OCI-LY7 (cell line): ENCODE results near the gene SCN4B. TPM values are rescaled to one million over a fixed set of nuclear protein-coding genes. Genes with fewer than 3 reads are reported as not detected.

Experiments
- BruUV-seq: library from RNA; stranded (reverse); fragments of 400-500 nt; replicated peaks from 2 replicates; lab custom pipeline; 2021; lab: Mats Ljungman, UMichigan
- CTCF ChIA-PET: fragments of 300-600 bp; sonication (Branson Sonifier 250); formaldehyde crosslinking; loops from one replicate; lab custom pipeline; 2022; ENCODE audit warnings: antibody characterized with exemption; ENCODE audit not compliant: unreplicated experiment; lab: Charles Lee
- POLR2A ChIA-PET: fragments of 300-600 bp; sonication (Branson Sonifier 250); formaldehyde crosslinking; loops from one replicate; lab custom pipeline; 2022; ENCODE audit warnings: antibody characterized with exemption; lab: Charles Lee
- DNase-seq: peaks from one replicate; pipeline ENCODE4 v3.0.0-alpha.2; 2015; ENCODE audit warnings: low spot score
- H2AFZ ChIP-seq: fragments of 200-600 bp; sonication (generic), shearing (Covaris generic); 2 replicates; pipeline ENCODE4 v1.6.1; 2014; ENCODE audit warnings: mild to moderate bottlenecking, antibody characterized with exemption, low read length, moderate library complexity
- H3K27ac ChIP-seq: fragments of 200-600 bp; sonication (generic); 2 replicates; pipeline ENCODE4 v1.5.1; 2014; ENCODE audit warnings: mixed run types, low read depth, mild to moderate bottlenecking, moderate library complexity, low read length, inconsistent platforms; ENCODE audit not compliant: poor library complexity, severe bottlenecking
- H3K36me3 ChIP-seq: fragments of 200-600 bp; sonication (generic); 2 replicates; pipeline ENCODE4 v1.6.1; 2014; ENCODE audit warnings: mild to moderate bottlenecking, antibody characterized with exemption, low read length, moderate library complexity, mixed read lengths; ENCODE audit not compliant: insufficient read depth
- H3K4me1 ChIP-seq: fragments of 200-600 bp; sonication (generic); 2 replicates; pipeline ENCODE4 v1.5.1; 2014; ENCODE audit warnings: mild to moderate bottlenecking, low read length; ENCODE audit not compliant: insufficient read depth, poor library complexity, severe bottlenecking
- H3K4me2 ChIP-seq: fragments of 200-600 bp; sonication (generic); 2 replicates; pipeline ENCODE4 v1.6.1; 2014; ENCODE audit warnings: mild to moderate bottlenecking, low read length
- H3K4me3 ChIP-seq: fragments of 200-600 bp; sonication (generic); 2 replicates; pipeline ENCODE4 v1.5.1; 2014; ENCODE audit warnings: mild to moderate bottlenecking, low read depth, low read length; ENCODE audit not compliant: poor library complexity, severe bottlenecking
- H3K79me2 ChIP-seq: fragments of 200-600 bp; sonication (generic); 2 replicates; pipeline ENCODE4 v1.6.1; 2016; ENCODE audit warnings: low read depth, mild to moderate bottlenecking, low read length, moderate library complexity, mixed read lengths; ENCODE audit not compliant: insufficient read depth
- H3K9me2 ChIP-seq: fragments of 200-600 bp; sonication (generic); 2 replicates; pipeline ENCODE4 v1.6.1; 2016; ENCODE audit warnings: mild to moderate bottlenecking, low read length, mixed read lengths; ENCODE audit not compliant: insufficient read depth
- H3K9me3 ChIP-seq: fragments of 200-600 bp; sonication (generic); 2 replicates; pipeline ENCODE4 v1.6.1; 2014; ENCODE audit warnings: mild to moderate bottlenecking, mixed run types, low read length, mixed read lengths
- H4K20me1 ChIP-seq: fragments of 200-600 bp; sonication (generic); 2 replicates; pipeline ENCODE4 v1.6.1; 2014; ENCODE audit warnings: mild to moderate bottlenecking, antibody characterized with exemption, low read length, moderate library complexity, mixed read lengths; ENCODE audit not compliant: insufficient read depth
- CTCF ChIP-seq: fragments of 200-600 bp; sonication (generic); conservative IDR thresholded peaks from 2 replicates; pipeline ENCODE4 v1.5.1; 2014; ENCODE audit warnings: mild to moderate bottlenecking, antibody characterized with exemption, low read length, moderate library complexity, mixed read lengths
- EZH2phosphoT487 ChIP-seq: fragments of 200-600 bp; sonication (generic); IDR thresholded peaks from 2 replicates; pipeline ENCODE4 v1.6.1; 2018; ENCODE audit warnings: low read depth, borderline replicate concordance, mild to moderate bottlenecking, mixed run types, antibody characterized with exemption, low read length, moderate library complexity, mixed read lengths
- intact Hi-C: fragments of 100-400 bp; cut with micrococcal nuclease; formaldehyde crosslinking; loops from one replicate; pipeline ENCODE4 v1.10.0; 2022; ENCODE audit not compliant: unreplicated experiment
- total RNA-seq, 2 experiments: library from RNA; depleted of rRNA in 1 of 2; stranded (reverse); fragments of >200 nt in 1 of 2; shearing (Covaris generic) in 1 of 2; gene quantifications; 2 replicates each; pipeline ENCODE4 v1.2.3, GENCODE V29; 2014 to 2022

SCN4B gene
- total RNA-seq, 2 experiments from 2014 or later: not detected

GRCh38 chr11:118153976-118154375 lies 1.4 kb upstream of the SCN4B start:
- no peak for DNase-seq
- Histone ChIP-seq H3K4me3 (no peak overlapping the region), H3K27ac (no peak overlapping the region), H3K36me3 (no peaks in the 10 kb centered on the region), H3K4me1 (no peaks in the 10 kb centered on the region), H3K79me2 (no peaks in the 10 kb centered on the region), H3K4me2 (no peak overlapping the region), H3K9me2 (no peaks in the 10 kb centered on the region), H2AFZ (no peak overlapping the region), H4K20me1 (no peaks in the 10 kb centered on the region), H3K9me3 (no peaks in the 10 kb centered on the region)
- ChIA-PET CTCF (no interaction called here), POLR2A (no interaction called here)
- TF ChIP-seq CTCF (no peak), EZH2phosphoT487 (no peak)
- intact Hi-C loops: no loop called here
- no TSS peak for BruUV-seq

- ChIA-PET POLR2A (no interaction called here), CTCF (no interaction called here)
- intact Hi-C loops: no loop called here
- H3K4me1 ChIP-seq: no peaks in the 10 kb centered on the region
- H2AFZ ChIP-seq: no peak overlapping the region
- BruUV-seq: no TSS peak
- no peaks in the 10 kb centered on the region for H4K20me1 ChIP-seq
- H3K79me2 ChIP-seq: no peaks in the 10 kb centered on the region
- H3K9me3 ChIP-seq: no peaks in the 10 kb centered on the region
- TF ChIP-seq EZH2phosphoT487: no peak
- no peak for TF ChIP-seq CTCF
- H3K9me2 ChIP-seq: no peaks in the 10 kb centered on the region
- H3K4me2 ChIP-seq: no peak overlapping the region
- H3K4me3 ChIP-seq: no peak overlapping the region
- DNase-seq: no peak
- no peaks in the 10 kb centered on the region for H3K36me3 ChIP-seq
- no peak overlapping the region for H3K27ac ChIP-seq
Measured at GRCh38 chr11:118153516-118153915, 893 bp upstream of the SCN4B start.

GRCh38 chr11:118152020-118152551 lies 537 bp downstream of the SCN4B start:
- Histone ChIP-seq H3K27ac (no peak overlapping the region), H3K9me2 (no peaks in the 10 kb centered on the region), H3K9me3 (no peaks in the 10 kb centered on the region), H3K4me3 (no peak overlapping the region), H2AFZ (no peak overlapping the region), H4K20me1 (no peaks in the 10 kb centered on the region), H3K4me2 (no peak overlapping the region), H3K4me1 (no peaks in the 10 kb centered on the region), H3K79me2 (no peaks in the 10 kb centered on the region), H3K36me3 (no peaks in the 10 kb centered on the region)
- no TSS peak for BruUV-seq
- intact Hi-C loops: no loop called here
- DNase-seq: no peak
- ChIA-PET POLR2A (no interaction called here), CTCF (no interaction called here)
- TF ChIP-seq EZH2phosphoT487 (no peak), CTCF (no peak)
